HuH-7.5 (cell line): ENCODE measurements around the gene CCDC12.

Experiments
- DNase-seq: peaks from one replicate; pipeline ENCODE4 v3.0.0; 2011; ENCODE audit warnings: low spot score

Gene CCDC12

DNA sequence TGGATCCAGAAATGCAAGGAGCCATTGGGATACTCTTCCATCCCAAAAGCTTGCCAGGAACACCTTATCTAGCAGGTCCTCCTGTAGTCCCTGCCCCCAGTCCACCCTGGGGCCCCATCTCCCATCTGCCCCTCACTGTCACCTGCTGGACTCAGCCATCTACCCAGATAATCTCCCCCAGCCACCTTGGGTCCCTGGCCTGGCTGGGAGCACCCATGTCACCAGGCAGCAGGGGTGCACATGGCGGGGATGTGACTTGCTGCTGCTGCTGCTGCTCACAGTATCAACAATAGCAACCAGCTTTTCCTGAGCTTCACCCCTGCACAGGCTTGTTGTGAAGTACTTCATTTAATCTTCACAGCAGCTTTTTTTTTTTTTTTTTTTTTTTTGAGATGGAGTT, 86.4 kb downstream of the CCDC12 start:
- DNase-seq: no peak

DNA sequence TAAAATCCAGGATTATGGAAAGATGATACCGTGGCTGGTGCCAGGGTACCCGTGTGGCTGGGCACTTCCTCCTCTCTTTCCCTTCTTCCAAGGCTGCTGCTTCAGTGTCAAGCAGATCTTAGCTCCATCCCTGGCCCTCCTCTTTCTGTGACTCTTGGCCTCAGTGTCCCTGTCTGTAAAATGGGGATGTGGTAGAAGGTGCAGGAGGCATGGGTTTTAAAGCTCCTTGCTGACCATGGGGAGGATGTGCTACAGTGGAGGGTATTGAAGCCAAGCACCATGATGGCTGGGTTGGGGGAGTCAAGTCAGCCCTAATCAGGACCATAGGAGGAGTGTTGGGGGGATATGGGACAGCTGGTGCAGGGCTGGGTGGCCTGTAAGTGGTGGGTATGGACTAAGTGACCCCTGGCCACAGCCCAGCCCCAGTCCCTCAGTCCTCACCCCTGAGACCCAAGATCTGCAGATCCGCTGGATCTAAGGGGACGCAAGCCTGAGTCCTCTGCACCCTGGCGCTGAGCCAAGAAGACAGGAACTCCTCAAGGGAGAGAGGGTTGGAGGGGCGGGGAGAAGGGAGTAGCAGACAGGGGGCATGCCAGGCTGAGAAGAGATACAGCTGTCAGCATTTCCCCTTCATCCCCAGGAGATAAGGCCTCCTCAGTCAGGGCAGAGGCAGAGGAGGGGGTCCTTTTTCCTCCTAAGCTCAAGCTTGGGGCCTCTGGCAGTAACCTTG, 87.0 kb downstream of the CCDC12 start:
- no peak for DNase-seq

DNA sequence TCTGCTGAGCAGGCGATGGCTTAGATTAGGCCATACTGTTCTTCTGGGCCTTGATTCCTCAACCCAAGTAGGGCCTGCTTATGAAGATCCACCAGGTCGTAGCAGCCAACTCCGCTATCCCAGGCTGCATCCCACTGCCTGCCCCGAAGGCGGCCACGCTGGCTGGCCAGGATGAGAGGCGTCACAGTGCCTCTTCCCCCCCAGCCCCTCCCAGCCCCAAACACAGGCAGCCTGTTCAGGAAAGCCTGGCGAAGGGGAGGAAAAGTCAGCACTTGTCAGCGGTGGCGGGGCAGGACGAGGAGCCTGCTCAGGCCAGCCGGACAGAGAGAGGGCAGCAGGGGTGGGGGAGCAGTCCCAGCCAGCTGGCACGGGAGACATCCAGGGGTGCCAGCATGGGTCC, 87.8 kb downstream of the CCDC12 start:
- DNase-seq: no peak

DNA sequence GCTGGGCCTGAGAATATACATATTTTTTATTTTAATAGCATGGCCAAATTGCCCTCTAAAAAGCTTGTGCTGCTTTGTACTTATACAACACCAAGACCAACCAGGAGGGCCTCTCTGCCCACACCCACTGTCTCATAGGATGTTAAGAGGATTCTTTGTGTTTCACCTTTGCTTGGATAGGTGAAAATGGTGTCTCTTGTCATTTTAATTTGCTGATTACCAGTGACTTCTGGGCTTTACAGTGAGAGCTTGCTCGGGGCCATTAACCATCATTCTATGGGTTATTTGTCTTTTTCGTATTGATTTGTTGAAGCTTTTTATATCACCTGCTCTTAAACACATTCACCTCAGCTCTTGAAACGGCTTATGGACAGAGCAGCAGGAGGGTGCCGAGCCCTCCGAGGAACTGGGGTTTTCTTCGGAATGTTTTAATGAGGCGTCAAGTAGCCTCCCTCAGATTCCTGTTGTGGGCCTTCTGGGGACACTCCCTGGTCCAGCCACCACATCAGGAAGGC, 88.5 kb downstream of the CCDC12 start:
- no peak for DNase-seq

DNA sequence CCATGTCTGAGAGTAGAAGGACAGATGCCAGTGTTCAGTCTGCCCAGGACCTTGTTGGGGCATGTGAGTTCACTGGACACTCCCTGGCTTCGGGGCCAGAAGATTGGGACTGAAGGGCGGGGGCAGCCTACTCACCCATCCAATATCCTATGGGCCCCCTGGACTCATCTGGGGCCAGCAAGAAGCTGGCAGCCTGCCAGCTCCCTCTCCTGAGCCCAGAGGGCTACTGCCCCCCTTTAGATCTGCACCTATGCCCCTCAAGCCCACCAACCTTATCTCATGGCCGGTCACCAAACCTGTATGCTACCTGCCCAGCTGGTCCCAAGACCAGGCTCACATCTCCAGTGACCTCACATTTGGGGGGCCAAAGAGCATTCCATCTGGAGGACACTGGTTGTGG, 90.9 kb downstream of the CCDC12 start:
- DNase-seq: no peak

DNA sequence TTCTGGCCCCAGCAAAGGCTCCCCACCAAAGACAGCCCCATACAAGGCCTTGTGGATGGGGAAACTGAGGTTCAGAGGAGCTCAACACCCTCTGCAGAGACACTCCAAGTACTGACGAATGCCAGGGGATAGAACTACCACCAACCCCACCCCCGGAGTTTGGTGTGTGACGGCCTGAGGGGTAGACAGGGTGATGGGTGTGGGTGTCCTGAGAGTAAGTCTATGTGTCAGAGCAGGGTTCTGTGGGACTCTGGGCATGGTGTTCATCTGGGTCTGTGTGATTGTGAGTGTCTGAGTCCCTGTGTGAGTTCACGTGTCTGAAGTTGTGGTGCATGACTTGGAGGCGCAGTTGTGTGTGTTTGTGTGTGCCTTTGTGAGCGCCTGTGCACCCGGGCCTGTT, 91.6 kb downstream of the CCDC12 start:
- no peak for DNase-seq

DNA sequence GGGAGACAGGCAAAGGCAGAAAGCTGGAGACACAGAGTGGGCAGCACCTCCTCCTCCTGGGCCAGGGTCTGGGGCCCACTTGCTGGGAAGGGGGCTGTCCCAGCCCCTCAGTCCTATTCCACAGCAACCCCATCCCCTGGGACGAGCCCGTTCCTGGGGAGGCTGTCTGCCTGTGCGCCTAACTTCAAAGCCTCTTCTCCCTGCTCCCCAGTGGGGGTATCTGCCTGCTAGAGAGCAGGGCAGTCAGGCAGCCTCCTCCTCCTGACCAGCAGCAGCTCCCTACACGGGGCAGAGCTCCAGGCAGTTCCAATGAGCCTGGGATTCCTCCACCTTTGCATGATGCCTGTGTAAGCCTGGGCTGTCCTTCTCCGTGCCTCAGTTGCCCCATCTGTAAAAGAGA, 92.1 kb downstream of the CCDC12 start:
- no peak for DNase-seq

DNA sequence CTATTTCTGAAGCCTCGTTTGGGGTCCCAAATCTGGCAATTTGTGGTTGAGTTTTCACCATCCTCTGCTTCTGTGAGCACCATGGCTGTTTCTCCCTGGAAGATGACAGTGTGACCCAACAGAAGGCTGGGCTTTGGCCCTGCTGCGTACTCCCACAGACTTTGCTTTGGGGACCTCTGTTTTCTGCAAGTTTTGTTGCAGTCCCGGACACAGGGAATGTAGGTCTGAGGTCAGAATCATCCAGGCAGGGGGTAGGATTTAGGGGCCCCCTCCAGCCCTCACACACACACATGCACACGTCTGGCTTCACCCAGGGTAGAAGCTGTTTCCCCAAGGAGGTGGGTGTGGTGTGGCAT, 92.7 kb downstream of the CCDC12 start:
- DNase-seq: no peak

DNA sequence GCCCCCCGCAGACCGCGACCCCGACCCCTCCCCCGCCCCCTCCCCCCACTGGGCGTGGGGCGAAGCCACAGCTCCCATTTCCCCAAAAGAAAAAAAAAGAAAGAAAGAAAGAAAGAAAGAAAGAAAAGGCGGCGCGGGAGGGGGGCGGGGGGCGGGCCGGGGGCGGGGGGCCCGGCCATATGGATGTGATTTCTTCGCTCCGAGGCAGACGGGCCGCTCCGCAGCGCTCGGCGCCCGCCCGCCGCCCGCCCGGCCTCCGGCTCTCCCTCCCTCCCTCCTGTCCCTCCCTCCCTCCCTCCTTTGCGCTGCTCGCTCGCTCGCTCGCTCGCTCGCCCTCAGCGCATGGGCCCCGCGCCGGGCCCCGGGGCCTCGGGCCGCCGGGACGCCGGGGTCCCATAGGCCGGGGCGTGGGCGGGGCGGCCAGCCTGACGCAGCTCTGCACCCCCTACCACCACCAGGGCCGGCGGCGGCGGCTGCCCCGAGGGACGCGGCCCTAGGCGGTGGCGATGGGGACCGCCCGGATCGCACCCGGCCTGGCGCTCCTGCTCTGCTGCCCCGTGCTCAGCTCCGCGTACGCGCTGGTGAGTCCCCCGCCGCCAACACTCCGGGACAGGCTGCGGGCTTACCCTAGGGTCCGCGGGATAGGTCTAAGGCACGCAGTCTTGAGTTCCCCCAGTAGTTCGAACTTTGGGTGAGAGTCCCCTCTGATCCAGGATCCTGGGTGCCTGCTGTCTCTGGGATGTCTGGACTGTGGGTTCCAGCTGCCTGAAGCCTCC, 93.3 kb downstream of the CCDC12 start:
- DNase-seq: no peak

DNA sequence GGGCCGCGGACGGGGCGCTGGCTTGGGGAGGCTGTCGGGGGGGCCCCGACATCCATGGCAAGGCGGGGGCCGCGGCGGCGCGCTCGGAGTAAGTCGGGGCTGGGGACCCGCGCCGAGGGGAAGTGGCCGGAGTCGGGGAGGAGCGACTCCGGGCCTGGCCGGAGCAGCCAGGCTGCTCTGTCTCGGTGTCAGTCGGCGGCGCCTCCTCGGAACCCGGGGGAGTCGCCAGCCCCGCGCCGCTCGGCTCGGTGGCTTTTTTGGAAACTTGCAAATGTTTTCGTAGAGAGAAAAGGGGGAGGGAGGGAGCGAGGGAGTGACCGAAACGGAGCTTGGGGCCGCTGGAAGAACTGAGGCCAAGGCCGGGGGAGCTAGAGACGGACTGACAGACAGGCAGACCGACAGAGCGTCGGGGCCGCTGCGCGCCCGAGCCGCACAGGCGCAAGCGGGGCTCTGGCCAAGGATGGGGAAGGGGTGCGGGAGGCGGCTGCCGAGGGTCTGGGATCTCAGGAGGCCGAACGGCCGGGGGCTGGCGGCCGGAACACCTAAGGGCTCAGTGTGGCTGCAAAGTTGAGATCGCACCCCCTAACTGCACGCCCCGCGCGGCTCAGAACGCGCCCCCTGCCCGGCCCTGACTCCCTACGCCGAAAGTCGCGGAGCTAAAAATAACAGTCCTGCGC, 94.0 kb downstream of the CCDC12 start:
- DNase-seq: no peak

DNA sequence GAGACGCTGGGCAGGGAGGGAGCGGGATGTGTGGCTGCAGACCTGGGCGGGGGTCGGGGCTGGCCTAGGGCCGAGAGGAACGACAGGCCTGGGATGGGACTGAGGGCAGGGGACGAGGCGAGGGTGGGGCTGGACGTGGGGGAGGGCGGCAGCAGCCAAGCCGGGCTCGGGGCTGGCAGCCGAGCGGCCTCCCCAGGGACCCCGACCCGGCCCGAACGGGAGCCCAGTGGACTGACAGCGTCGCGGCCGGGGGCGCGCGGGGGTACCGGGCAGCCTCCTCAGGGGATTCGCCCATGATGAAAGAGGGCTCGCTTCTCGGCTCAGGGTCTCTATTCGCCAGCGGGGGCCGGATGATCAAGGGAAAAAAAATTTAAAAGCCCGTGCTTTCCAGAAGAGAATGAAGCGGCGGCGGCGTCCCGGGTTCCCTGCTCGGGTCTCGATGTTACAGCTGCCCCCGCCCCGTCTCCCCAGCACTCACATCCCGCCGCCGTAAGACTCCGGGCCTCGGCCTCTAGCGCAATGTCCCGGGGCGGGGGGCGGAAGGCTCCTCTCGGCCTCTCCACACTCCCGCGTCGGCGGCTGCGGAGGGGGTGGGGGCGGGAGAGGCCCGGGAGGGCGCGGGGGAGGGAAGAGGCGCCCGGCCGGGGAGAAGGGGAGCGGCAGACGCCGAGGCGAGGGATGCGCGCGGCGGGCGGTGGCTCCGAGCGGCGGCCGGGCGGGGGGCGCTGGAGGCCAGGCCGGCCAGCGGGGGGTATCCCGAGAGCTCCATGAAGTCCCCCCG, 94.8 kb downstream of the CCDC12 start:
- DNase-seq: peak; percentile 70

DNA sequence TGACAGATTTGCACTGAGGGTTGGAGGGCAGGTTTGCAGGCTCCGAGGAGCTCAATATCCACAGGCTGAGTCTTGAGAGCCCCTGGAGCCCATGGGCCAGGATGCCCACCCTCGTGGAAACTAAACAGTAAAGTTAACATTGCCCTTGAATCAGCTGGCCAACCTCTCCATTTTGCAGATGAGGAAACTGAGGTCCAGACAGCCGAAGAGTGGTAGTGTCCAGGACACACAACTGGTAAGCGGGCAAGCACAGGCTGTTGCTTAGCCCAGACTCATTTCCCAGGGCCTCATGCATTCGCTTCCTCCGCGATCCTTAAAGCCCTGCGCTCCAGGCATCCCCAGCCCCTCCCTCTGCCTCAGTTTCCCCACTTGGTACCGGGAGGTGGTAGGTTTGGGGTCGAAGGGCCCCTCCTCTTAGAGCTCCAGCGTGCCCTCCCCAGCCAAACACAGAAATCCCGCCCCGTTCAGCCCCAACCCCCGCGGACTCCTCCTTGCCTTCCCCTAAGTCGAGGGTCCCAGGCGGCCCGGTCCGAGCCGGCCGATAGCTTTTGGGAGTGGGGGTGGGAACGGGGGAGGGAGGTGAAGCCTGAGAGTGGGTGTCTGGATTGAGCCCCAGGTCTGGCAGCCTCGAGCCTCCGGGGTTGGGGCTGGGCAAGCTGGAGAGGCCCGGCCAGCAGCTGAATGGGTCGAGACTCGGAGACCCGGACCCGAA, 95.5 kb downstream of the CCDC12 start:
- DNase-seq: no peak

DNA sequence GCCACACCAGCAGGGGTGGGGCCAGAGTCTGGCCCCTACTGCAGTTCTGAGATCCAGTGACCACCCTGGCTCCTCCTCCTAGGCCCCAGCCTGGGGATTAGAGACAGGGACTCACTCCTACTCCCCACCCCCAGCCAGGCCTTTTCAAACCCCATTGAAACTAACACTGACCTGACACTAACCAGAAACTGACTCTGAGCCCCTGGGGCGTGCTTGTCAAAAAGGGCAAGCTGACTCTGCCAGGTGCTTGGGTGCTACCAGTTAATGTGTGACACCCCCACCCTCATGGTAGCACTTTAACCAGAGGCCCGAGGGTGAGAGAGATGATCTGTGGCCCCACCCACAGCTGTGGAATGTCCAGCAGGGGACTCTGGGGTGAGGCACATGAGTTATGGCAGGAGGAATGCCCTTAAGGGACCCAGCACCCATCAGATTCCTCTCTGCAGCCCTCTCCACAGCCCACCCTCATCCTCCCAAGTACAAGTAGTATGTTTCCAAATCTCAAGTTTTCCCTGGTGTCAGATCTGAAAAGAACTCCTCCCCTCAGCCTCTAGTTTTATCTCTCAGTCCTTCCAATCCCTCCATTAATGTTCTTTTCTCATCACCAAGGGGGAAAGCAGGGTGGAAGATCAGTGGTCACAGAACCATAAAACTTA, 97.6 kb downstream of the CCDC12 start:
- peak; percentile 85 for DNase-seq

DNA sequence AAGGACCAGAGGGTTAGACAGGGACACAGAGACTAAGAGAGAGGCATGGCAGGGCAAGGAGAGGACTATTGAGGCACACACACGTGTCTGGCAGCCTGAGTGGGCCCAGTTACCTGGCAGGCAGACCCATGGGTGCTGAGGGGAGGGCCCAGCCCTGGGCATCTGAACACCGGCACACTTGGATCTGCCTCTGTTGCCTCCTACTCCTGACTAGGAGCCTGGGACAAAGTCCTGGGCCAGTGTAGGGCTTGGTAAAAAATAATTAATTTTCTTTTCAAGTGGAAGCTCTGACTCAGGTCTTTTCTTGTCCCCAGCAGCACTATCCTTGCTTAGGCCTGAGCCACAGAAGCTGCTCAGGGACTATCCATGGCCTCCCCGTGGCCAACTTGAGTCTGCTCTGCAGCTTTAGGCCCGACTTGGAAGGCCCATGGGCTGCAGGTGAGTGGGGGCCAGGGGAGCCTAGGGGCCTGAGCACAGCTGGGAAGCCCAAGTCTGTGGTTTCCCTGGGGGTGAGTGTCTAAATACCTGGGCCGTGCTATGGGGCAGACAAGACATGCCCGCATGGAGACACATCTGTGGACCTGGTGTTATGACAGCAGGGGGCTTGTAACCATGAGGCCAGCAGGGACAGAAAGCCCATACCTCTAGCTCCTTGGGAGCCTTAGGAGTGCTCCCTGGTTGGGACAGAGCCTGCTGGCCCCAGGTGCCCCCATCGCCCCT, 99.0 kb downstream of the CCDC12 start, which contains the start of gene PTH1R:
TSS of gene PTH1R (plus strand) at position 316 of the 720 bp plus-strand sequence. CDS start 5,839 bp downstream, outside the sequence.
- DNase-seq: no peak

DNA sequence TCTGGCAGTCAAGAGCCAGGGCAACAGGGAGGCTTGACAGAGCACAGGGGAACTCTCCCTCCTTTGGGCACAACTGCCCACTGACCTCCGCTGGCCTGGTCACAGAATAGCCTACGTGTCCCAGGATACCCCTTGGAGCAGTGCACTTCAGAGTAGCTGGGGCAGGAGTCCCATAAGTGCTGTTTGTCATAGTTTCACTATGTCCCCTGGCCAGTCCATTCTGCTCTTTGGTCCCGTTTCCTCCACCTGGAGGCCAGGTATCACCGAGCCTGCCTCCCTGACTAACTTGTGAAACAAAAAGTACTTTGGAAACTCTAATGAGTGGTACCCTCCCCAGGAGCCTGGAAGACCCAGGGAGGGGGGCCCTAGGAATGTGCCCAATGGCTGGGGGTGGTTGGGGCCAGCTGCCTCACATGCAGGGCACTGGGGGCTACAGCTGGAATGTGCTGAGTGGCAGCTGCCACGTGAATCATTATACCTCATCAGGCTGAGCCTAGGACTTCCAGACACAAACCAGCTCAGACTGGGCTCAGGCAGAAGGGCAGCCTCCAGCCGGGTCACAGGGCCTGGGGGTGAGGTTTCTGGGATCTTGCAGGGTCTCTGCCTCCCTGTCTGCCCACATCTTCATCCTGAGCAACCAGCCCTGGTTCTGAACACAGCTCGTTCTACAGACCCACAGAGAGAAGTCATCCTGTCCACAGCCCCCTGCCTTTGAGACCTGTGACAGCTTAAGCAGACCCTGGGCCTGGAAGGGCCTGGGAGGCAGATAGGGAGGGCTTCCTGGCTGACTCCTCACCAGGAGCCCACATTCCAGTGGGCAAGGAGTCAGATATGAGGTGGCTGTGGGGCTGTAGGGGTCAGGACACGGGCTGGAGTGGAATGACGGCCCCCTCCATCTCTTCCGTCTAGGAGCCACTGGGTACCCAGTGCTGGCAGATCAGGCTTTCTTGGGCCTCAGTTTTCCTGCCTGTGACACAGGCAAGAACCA, 99.9 kb downstream of the CCDC12 start:
- no peak for DNase-seq

DNA sequence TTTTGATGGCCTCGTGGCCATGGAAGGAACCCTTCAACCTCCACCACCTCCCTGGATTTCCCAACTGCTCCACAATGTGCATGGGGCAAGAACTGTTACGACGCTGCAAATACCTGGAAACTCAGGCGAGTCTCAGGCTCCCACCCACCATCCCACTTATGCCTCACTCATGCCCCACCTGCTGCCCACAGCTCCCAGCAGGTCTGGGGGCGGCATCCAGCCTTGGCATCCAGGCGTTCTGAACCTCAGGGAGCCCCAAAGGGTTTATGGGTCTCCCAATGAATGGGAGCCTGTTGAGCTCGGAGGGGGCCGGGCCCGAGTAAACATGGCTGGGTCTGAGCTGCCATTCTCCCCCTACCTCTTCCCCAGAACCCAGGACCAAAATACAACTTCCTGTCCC, 101.0 kb downstream of the CCDC12 start:
- DNase-seq: no peak

DNA sequence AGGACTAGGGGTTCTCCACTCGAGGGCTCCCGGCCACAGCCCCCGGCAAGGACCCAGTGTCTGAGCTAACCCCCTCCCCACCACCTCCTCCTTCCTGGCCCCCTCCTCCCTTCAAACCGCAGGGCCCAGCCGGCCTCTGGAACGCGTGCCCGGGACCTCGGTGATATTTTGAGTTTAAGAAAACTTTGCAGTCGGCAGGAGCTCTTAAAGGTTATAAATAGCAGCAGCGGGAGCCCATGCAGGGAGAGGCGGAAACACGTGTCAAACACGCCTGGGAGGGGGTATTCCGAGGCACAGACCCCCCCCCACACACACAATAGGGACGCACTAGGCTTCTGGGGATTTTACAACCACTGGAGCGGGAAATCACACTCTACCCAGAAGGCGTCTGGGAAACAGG, 102.1 kb downstream of the CCDC12 start:
- DNase-seq: no peak

DNA sequence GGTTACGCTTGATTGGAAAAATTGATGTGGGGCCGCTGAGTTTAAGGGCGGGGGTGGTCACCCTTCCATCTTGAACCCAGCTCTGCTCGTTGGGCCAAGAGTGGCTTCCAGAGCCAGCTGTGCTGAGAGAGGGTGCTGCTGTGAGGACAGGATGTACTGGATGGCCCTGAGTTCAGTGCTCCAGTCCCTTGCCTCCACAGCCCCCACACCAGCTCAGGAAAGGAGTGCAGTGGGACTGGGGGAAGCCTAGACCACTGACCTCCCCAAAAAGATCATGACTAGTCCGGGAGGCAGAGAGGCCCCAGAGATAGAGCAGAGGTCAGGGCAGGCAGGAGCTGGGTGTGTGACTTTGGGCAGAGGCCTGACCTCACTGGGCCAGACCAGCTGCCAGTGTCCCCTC, 103.0 kb downstream of the CCDC12 start:
- DNase-seq: no peak
